NCI-H460 (cell line): Measurements from ENCODE around the gene INSYN2A. TPM values are rescaled to one million over a fixed set of nuclear protein-coding genes. Genes with fewer than 3 reads are reported as not detected.

Source experiments
- DNase-seq: peaks from one replicate; pipeline ENCODE4 v3.0.0-alpha.2; 2016; ENCODE audit warnings: low read depth; ENCODE audit errors: extremely low read depth
- total RNA-seq: library from RNA; depleted of rRNA; stranded (reverse); fragments of >200 nt; shearing (Covaris generic); gene quantifications from 2 replicates; pipeline ENCODE4 v1.2.3, GENCODE V29; 2014

INSYN2A gene
- total RNA-seq, 1 experiment from 2014 or later, result 0.12 TPM

DNA sequence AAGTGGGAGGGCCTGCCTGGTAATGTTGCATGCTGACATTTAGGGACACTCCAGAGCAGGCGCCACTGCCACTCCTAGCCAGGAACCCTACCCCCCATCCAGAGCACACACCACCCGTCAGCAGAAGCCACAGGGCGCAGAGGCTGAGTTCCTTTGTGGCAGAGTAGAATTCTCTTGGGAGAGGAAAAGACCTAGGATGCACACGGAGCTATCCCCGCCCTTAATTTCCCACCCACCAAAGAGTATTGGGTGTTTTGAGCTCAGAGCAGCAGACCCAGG lies 702 bp upstream of the INSYN2A start:
- DNase-seq, result no peak

- DNase-seq, result no peak
Measured at GRCh38 chr10:127195571-127196281, 665 bp downstream of the INSYN2A start.

GRCh38 chr10:127195041-127195506 lies 1.3 kb downstream of the INSYN2A start:
- no peak for DNase-seq

DNA sequence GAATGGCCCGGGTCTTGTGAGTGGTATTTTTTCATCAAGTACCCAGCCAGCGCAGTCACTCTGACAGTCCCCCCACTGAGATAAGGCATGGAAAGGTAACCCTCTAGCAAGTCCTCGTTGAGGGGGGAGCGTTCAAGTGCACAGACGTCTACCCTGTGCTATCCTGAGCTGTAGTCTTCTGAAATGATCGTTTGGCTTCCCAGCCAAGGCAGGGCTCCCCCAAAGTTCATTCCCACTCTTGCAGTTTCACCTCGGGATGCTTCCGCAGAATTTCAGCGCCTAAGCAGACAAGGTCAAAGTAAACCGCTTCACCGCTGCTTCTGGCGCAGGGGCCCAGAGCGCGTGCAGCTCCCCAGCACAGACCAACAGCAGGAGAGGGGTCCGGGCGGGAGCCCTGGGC lies 1.8 kb downstream of the INSYN2A start:
- no peak for DNase-seq

GRCh38 chr10:127194111-127194510 lies 2.3 kb downstream of the INSYN2A start:
- no peak for DNase-seq

DNA sequence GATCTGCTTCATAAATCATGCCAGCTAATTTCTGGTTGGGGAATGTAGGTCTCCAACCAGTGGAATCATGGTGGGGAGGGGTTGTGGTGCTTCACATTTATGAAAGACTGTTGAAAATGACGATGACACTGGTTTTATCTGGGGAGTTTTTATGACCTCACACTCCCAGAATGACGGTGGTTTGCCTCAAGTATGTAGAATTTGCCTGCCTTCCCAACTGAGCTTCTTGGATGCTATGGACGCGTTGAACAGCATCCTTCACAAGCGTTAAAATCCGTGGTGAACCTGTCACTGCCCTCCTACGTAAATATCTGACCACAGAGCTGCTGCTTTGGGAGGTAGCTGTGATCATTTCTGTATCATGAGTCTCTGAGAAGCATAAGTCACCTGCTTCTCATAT lies 3.3 kb downstream of the INSYN2A start:
- no peak for DNase-seq

GRCh38 chr10:127190427-127190826 lies 6.0 kb downstream of the INSYN2A start:
- no peak for DNase-seq

- DNase-seq, result no peak
Measured at GRCh38 chr10:127189226-127189625, 7.2 kb downstream of the INSYN2A start.

GRCh38 chr10:127186813-127187212 lies 9.6 kb downstream of the INSYN2A start:
- no peak for DNase-seq

DNA sequence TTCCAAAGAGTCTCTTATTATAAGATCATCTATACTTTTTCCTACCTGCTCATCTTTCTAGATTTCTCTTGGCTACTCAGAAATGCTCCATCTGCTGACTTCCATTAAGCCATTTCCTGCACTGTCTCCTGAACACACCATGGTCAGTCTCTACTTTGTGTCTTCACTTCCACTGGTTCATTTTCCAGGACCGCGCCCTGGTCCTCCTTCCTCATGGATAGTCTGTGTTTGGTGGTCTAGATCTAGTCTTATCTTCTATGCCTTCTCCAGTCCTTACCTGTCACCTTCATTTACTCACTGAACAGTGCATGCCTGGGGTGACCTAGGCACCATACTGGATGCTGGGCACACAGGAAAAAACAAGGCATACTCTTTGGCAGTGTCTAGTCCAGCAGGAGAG lies 11.8 kb downstream of the INSYN2A start:
- DNase-seq, result no peak

DNA sequence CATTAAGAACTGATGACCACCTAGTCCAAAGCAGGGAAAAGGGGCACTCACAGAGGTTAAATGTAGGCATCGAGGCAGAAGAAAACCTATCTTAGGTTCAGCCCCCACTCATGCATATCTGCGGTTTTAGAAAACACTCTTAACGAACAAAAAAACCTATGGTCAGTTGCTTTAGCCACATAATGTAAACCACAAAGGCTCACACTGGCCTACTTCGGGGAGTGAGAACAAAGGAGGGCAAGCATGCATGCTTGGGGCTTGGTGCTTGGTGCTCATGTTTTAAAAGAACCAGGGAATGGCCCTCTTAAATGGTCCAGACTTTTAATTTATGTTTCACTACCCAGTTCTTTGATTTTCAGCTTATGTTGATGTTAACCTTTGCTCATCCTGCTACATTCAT lies 14.2 kb downstream of the INSYN2A start:
- no peak for DNase-seq

DNA sequence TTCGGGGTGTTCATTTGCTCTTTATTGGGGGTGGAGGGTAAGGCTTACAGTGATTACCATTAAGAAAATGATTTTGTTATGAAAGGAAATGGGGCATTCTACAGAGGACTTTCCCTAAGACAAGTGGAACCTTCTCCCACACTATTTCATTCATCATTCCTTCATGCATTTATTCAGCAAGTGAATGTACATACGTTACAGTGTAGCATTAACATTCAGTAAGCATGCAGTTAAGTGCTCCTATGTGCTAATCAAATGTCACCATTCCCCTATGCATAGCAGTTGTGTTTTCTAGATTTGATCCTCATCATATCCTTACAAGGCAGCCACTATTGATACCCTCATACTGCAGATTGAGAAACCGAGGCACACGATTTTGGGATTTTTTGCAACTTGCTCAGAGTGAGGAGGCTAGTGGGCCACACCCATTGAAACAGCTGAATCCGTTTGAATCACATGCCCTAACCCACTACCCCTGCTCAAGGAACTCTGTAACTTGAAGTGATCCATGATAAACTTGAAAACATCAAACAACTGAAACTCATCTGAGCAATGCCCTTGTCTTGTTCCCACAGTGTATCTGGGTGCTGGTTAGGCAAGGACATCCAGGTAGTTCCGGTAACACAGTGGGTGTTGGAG lies 16.7 kb downstream of the INSYN2A start:
- DNase-seq, result no peak

GRCh38 chr10:127176649-127177048 lies 19.7 kb downstream of the INSYN2A start:
- no peak for DNase-seq

- DNase-seq, result no peak
Measured at GRCh38 chr10:127175357-127176110, 20.9 kb downstream of the INSYN2A start.

GRCh38 chr10:127174866-127175265 lies 21.5 kb downstream of the INSYN2A start:
- no peak for DNase-seq

- no peak for DNase-seq
Measured at GRCh38 chr10:127168261-127168660, 28.1 kb downstream of the INSYN2A start.

DNA sequence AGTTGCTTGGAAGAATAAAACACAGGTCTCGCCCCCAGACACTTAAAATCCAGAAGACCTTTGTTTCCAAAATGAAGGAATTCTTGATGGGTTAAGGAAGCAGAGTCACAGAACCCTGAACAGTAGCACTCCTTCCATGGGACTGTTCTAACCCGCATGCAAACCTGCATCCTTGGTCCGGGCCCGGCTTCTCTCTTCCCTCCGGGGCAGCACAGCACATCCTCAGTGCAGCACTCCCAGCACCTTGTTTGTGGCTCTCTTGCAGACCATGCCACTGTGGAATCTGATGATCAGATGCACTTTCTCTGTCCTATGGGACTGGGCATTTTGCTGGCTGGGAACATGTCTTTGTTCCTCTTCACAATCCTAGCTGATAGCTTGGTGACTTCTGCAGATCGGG lies 33.5 kb downstream of the INSYN2A start:
- DNase-seq, result no peak

GRCh38 chr10:127161482-127161881 lies 34.9 kb downstream of the INSYN2A start:
- DNase-seq, result no peak

GRCh38 chr10:127159648-127160245 lies 36.6 kb downstream of the INSYN2A start:
- no peak for DNase-seq

GRCh38 chr10:127158662-127159061 lies 37.7 kb downstream of the INSYN2A start:
- DNase-seq, result no peak

DNA sequence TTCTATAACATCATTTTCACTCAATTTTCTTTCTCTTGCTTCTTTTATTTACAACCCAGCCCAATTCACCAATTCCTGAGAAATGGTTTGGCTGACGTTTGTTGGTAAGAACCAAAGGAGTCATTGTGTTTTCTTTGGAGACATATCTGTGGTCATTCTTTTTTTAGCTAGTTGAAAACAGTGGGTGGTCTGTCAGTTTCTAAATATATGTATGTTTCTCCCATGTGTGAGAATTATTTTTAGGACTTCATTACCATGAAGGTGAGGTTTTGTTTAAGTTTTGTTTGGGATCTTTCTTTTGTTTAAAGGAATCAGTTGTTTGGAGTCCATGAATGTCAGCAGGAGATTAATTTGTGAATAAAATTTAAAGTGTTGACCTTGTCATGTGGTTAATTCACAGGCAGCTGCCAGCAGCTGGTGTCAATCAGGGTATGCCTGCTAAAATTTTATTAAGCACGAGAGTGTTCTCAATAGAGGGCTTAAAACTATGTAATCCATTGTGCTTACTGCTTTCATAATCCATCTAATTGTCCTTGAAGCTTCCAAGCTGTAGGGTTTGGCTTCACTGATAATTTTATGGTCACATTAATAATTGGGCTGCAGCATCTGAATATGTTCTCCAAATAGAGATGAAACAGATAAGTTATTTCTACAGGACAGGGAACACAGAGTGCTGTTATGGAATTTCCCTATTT lies 38.7 kb downstream of the INSYN2A start:
- DNase-seq, result no peak
